Activated T-cell treated with anti-CD3 and anti-CD28 coated beads, Interleukin-2, amount 50 U/mL, for 1 hour (primary cell): ENCODE data around the gene ALDH3B1.

Experiments used
- DNase-seq: peaks from one replicate; pipeline ENCODE4 v3.0.0-alpha.2; 2020

The ALDH3B1 gene

GRCh38 chr11:68014157-68014946 lies 4.2 kb downstream of the ALDH3B1 start:
- no peak for DNase-seq

DNA sequence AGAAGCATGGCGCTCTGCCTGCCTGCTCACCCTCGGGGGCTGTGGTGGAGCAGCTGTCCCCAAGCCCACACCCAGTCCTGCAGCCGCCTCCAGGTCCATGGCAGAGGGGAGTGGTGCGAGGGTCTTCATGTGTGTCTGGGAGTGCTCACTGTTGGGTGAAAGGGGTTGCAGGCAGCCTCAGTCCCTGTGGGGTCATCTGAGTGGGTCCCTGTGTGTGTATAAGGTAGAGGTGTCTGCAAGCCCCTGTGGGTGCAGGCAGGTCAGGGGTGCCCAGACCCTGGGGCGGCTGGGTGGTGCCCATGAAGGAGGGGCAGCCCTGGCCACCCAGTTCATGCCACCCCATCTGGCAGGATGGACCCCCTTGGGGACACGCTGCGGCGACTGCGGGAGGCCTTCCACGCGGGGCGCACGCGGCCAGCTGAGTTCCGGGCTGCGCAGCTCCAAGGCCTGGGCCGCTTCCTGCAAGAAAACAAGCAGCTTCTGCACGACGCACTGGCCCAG lies 4.9 kb downstream of the ALDH3B1 start:
- DNase-seq, result no peak

DNA sequence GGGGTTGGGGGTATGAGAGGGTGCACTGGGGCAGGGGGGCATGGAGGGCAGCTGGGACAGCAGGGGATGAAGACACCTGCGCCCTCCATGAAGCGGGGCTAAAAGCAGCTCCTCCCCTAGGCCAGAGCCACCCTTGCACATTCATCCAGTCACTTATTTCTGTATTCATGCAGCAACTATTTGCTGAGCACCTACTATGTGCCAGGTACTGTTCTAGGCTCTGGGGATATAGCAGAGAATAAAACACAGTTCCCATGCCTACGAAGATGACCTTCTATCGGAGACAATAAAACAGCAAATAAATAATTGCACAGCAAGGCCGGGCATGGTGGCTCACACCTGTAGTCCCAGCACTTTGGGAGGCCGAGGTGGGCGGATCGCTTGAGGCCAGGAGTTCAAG lies 5.3 kb downstream of the ALDH3B1 start:
- DNase-seq, result no peak

GRCh38 chr11:68016161-68016903 lies 6.2 kb downstream of the ALDH3B1 start:
- no peak for DNase-seq

DNA sequence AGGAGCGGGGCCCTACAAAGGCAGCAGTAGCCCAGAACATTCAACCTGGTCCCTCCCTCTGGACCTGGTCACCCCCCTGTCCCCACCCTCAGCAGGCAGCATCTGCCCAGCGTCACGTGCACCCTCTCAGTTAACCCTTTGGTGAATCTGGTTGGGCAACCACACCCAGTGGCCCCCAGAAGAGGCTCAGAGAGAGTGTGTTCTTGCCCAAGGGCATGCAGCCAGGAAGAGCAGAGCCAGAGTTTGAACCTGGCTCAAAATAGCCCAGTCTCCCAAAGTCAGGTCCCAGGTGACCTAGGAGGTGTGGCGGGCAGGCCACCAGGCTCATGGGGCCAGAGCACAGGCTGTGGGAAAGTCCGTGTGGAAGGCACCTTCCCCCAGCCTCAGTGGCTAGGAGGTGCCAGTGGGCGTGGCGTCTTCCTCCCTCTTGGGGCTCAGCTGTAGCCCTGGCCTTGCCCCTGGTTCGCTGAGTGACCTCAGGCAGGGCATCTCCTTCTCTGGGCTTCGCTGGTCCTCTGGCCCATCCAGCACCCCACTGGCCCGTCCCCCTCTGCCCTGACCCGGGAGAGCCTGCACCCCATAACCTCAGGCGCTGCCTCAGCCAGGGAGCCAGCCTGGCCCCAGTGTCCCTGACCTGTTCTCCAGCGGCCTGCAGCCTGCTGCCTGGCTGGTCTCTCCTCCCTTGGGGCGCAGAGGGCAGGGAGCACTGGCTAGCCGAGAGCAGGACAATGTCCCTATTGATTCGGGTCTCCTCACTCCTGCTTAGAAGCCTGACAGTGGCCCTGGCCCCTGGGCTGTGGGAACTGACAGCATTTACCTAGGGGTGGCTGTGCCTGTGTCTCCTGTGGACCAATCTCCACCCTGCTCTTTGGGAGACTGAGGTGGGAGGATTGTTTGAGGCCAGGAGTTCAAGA lies 7.0 kb downstream of the ALDH3B1 start:
- no peak for DNase-seq

GRCh38 chr11:68017980-68018729 lies 8.0 kb downstream of the ALDH3B1 start:
- DNase-seq, result no peak

GRCh38 chr11:68018730-68019190 lies 8.6 kb downstream of the ALDH3B1 start:
- no peak for DNase-seq

- DNase-seq, result no peak
Measured at GRCh38 chr11:68019486-68019885, 9.4 kb downstream of the ALDH3B1 start.

DNA sequence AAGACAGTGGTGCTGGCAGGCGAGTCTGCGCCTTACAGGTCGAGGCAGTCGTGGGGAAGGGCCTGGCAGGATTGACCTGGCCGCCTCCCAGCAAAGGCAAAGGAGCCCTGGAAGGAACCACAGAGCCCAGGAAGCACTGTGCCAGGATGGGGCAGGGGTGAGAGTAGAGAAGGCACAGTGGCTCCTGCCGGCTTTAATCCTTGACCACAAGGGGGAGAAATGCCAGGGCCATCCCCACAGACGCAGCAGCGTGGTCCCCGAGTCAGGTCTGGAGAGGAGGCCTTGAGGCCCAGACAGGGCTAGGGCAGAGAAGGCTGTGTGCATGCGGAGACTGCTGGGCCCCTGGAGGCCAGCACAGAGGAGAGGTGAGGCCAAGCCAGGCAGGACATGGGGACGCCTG lies 10.4 kb downstream of the ALDH3B1 start:
- no peak for DNase-seq

- no peak for DNase-seq
Measured at GRCh38 chr11:68021167-68021787, 11.2 kb downstream of the ALDH3B1 start.

- no peak for DNase-seq
Measured at GRCh38 chr11:68022531-68022930, 12.4 kb downstream of the ALDH3B1 start.

DNA sequence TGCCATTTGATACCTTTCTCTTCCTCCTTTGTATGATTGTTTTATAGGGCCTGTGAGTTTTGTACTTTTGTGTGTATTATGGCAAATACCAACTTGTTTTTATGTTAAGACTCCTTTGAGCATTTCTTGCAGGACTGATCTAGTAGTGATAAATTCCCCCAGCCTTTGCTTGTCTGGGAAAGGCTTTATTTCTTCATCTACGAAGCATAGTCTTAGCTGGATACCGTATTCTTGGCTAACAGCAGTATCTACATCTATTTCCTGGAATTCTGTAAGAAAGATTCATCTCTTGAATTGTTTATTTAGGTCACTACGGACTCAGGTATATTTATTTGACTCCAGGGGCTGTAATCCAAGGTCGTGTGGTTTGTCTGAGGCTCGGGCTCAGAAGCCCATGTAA lies 14.4 kb downstream of the ALDH3B1 start:
- no peak for DNase-seq

DNA sequence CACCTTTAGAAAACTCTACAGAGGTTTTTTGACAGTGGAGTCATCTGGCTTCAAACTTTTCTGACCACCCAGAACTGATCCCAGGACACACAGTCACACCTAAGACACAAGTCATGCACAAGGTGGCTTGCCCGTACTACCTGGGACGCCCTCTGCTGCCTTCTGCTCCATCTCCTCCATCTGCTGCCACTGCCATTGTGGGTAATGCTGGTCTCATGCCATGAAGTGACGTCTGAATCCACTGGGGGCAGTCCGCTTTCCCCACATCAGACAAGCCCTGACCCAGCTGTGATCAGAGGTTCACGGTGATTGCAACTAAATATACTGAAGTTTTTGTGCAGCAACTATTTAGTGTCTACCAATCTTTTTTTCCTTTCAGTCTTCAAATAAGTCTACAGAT lies 14.9 kb downstream of the ALDH3B1 start:
- DNase-seq, result no peak

DNA sequence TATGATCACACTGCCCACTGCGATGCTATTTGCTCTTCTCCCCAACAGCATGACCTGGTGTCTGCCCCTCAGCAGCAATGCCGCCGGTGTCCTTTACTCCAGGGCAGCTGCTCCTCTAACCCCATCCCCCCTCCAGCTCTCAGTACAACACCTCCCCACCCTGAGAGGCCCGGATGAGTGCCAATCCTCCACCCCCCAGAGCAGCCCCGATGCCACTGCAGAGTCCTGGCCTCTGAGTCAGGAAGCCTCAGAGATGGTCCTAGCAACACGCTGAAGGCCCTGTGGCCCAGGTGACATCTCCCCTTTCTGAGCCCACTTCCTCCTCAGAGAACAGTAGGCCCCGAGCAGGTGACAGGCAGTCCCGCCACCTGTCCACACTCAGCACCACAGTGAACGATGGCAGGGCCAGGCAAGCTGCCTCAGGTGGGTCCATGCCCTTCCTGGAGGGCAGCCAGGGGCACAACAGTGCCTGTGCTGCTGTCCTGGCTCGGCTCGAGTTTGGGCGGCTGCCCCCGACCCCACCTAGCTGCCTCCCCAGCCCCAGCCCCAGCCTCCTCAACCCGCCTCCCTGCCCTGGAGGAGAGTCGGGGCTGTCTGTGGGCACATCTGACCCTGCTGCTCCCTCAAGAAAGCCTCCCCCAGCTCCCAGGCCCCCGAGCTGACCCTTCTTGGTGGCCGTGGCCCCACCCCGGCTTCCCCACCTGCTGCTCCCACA lies 16.4 kb downstream of the ALDH3B1 start:
- DNase-seq, result no peak

GRCh38 chr11:68027667-68028066 lies 17.5 kb downstream of the ALDH3B1 start:
- DNase-seq, result no peak

GRCh38 chr11:68028802-68029545 lies 18.8 kb downstream of the ALDH3B1 start:
- no peak for DNase-seq

GRCh38 chr11:68030318-68031143 lies 20.4 kb downstream of the ALDH3B1 start, which contains the start of gene NDUFS8:
Gene NDUFS8 (plus strand): TSS chr11:68030681. CDS start chr11:68032152, 1,471 bp downstream.
- DNase-seq, result peak; percentile 94

DNA sequence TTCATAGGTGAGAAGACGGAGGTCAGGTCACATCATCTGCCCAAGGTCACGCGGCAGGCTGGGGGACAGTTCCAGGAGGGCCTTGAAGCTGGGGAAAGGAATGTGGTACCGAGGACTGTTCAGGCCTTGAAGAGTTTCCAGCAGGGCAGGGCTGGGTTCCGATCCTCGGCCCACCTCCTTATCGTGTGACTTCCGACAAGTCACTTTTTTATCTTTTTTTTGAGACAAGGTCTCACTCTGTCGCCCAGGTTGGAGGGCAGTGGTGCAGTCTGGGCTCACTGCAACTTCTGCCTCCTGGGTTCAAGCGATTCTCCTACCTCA lies 21.0 kb downstream of the ALDH3B1 start:
- DNase-seq, result no peak

DNA sequence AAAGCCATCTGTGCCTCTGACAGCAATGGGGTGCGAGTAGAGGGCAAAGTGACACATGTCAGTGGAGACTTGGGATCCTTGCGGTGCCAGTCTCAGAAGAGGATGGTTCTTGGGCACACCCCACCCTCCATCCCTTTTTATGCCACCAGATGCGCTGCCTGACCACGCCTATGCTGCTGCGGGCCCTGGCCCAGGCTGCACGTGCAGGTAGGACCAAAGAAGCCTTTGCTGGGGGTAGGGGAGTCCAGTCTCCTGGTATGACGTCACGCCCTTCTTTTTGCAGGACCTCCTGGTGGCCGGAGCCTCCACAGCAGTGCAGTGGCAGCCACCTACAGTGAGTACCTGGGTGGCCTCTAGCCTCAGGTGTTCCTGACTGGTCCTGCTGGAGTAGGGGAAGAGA lies 21.9 kb downstream of the ALDH3B1 start:
- no peak for DNase-seq
